Neural cell (in vitro differentiated cells): Measurements from ENCODE around the gene NPAS2. TPM values are rescaled to one million over a fixed set of nuclear protein-coding genes. Genes with fewer than 3 reads are reported as not detected.

Experiments used
- H2AFZ ChIP-seq: fragments of 200-600, 300-800 bp; sonication (generic), shearing (Covaris generic); 2 replicates; pipeline ENCODE4 v1.6.0; 2014; ENCODE audit warnings: low read depth, mild to moderate bottlenecking, antibody characterized with exemption, low read length, moderate library complexity
- H3F3A ChIP-seq: fragments of 200-600 bp; shearing (Covaris generic); 2 replicates; pipeline ENCODE4 v1.6.1; 2016; ENCODE audit warnings: mild to moderate bottlenecking, moderate library complexity, mixed read lengths, antibody characterized with exemption, low read length; ENCODE audit not compliant: insufficient read depth, poor library complexity, severe bottlenecking
- H3K27ac ChIP-seq: fragments of 200-600, 300-800 bp; sonication (generic), shearing (Covaris generic); 2 replicates; pipeline ENCODE4 v1.5.1; 2014; ENCODE audit warnings: mild to moderate bottlenecking, low read length, moderate library complexity
- H3K27me3 ChIP-seq: fragments of 300-800, 200-600 bp; sonication (generic), shearing (Covaris generic); 2 replicates; pipeline ENCODE4 v1.6.0; 2014; ENCODE audit warnings: mild to moderate bottlenecking, low read depth, low read length, moderate library complexity; ENCODE audit not compliant: insufficient read depth
- H3K36me3 ChIP-seq: fragments of 300-800, 200-600 bp; sonication (generic), shearing (Covaris generic); 2 replicates; pipeline ENCODE4 v1.5.1; 2014; ENCODE audit warnings: mild to moderate bottlenecking, antibody characterized with exemption, low read length, moderate library complexity; ENCODE audit not compliant: insufficient read depth
- H3K4me2 ChIP-seq: fragments of 300-800, 200-600 bp; sonication (generic), shearing (Covaris generic); 2 replicates; pipeline ENCODE4 v1.6.0; 2014; ENCODE audit warnings: mild to moderate bottlenecking, low read length
- H3K4me3 ChIP-seq: fragments of 300-800, 200-600 bp; sonication (generic), shearing (Covaris generic); 2 replicates; pipeline ENCODE4 v1.5.1; 2014; ENCODE audit warnings: mild to moderate bottlenecking, low read length, moderate library complexity
- H3K79me2 ChIP-seq: fragments of 200-600 bp; shearing (Covaris generic); replicated peaks from 2 replicates; pipeline ENCODE4 v1.6.0; 2014; ENCODE audit warnings: mild to moderate bottlenecking, low read length, moderate library complexity; ENCODE audit not compliant: insufficient read depth
- H3K9ac ChIP-seq: fragments of 300-800, 200-600 bp; sonication (generic), shearing (Covaris generic); 2 replicates; pipeline ENCODE4 v1.6.1; 2016; ENCODE audit warnings: mild to moderate bottlenecking, low read length, mixed read lengths
- H3K9me2 ChIP-seq: fragments of 200-600 bp; shearing (Covaris generic); 2 replicates; pipeline ENCODE4 v1.6.1; 2016; ENCODE audit warnings: mild to moderate bottlenecking, low read length, mixed read lengths; ENCODE audit not compliant: insufficient read depth
- H3K9me3 ChIP-seq: fragments of 200-600, 300-800 bp; sonication (generic), shearing (Covaris generic); 2 replicates; pipeline ENCODE4 v1.6.1; 2016; ENCODE audit warnings: mild to moderate bottlenecking, mixed run types, low read length, moderate library complexity, mixed read lengths
- H4K20me1 ChIP-seq: fragments of 200-600 bp; shearing (Covaris generic); 2 replicates; pipeline ENCODE4 v1.6.1; 2016; ENCODE audit warnings: mild to moderate bottlenecking, mixed run types; ENCODE audit not compliant: insufficient read depth
- EP300 ChIP-seq: fragments of 450-650 bp; conservative IDR thresholded peaks from 2 replicates; pipeline ENCODE4 v1.6.1; 2014; ENCODE audit warnings: antibody characterized with exemption, mild to moderate bottlenecking, moderate library complexity; ENCODE audit not compliant: poor library complexity, severe bottlenecking
- EZH2 ChIP-seq: fragments of 200-600, 300-800 bp; shearing (Covaris generic), sonication (generic); IDR thresholded peaks from 2 replicates; pipeline ENCODE4 v1.6.1; 2014; ENCODE audit warnings: antibody characterized with exemption, low read length, borderline replicate concordance, mild to moderate bottlenecking; ENCODE audit not compliant: insufficient read depth, poor library complexity, severe bottlenecking
- MXI1 ChIP-seq: fragments of 450-650 bp; conservative IDR thresholded peaks from 2 replicates; pipeline ENCODE4 v1.6.1; 2014; ENCODE audit warnings: antibody characterized with exemption, mild to moderate bottlenecking; ENCODE audit not compliant: poor library complexity, severe bottlenecking
- POLR2AphosphoS5 ChIP-seq: IDR thresholded peaks from 2 replicates; pipeline ENCODE4 v1.6.1; 2012
- RAD21 ChIP-seq: fragments of 450-650 bp; conservative IDR thresholded peaks from 2 replicates; pipeline ENCODE4 v1.6.1; 2014; ENCODE audit warnings: antibody characterized with exemption, mild to moderate bottlenecking, moderate library complexity
- SMC3 ChIP-seq: fragments of 450-650 bp; conservative IDR thresholded peaks from 2 replicates; pipeline ENCODE4 v1.6.1; 2014; ENCODE audit warnings: antibody characterized with exemption, mild to moderate bottlenecking, moderate library complexity; ENCODE audit not compliant: poor library complexity
- TAF1 ChIP-seq: IDR thresholded peaks from 2 replicates; pipeline ENCODE4 v1.6.1; 2012; ENCODE audit warnings: low read depth
- polyA plus RNA-seq: library from polyadenylated mRNA; depleted of rRNA; stranded (reverse); fragments of >200 nt; gene quantifications from 2 replicates; pipeline ENCODE4 v1.2.3, GENCODE V29; 2014
- TF ChIP-seq, protein P1 (sequence below): IDR thresholded peaks from 2 replicates; pipeline ENCODE4 v1.6.1; 2012; ENCODE audit warnings: borderline replicate concordance
- TF ChIP-seq, protein P2 (sequence below): fragments of 450-650 bp; IDR thresholded peaks from 2 replicates; pipeline ENCODE4 v1.5.1; 2014; ENCODE audit warnings: antibody characterized with exemption, mild to moderate bottlenecking, moderate library complexity; ENCODE audit not compliant: poor library complexity, severe bottlenecking

Gene NPAS2
- polyA plus RNA-seq, 1 donor from 2014 or later = 2.1 TPM

DNA sequence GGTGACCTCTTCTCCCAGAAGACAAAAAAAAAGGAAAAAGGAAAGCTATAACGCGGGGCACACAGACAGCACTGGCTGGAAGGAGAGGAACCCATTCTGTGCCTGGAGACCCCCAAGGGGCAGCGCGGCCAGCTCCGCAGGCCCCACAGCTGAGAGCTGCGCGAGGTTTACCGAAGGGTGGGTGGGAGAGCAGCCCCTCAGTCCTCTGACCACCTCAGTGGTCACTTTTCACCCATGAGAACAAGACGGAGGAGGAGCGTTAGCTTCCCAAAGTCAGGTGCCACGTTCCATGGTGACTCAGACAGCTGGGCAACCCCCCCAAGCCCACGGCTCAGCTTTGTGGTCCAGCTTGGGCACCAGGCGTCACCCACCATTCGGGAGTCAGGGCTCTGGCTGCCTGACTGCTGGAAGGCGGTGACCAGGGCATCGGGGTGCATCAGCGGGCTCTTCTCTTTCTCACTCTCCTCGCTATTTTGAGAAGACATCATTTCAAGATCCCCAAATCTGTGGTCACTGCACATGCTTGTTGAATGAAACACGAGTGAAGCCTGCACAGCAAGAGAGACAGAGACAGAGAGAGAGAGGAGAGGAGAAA is 217.3 kb downstream of the NPAS2 start:
- Histone ChIP-seq H3K27ac (no peak overlapping the region), H3K4me2 (no peak overlapping the region), H3K79me2 (no peaks in the 10 kb centered on the region), H3K27me3 (no peaks in the 10 kb centered on the region), H3K9me3 (no peaks in the 10 kb centered on the region), H3K9ac (no peak overlapping the region), H2AFZ (no peak overlapping the region), H3K36me3 (no peaks in the 10 kb centered on the region), H3F3A (no peaks in the 10 kb centered on the region), H4K20me1 (no peaks in the 10 kb centered on the region), H3K9me2 (no peaks in the 10 kb centered on the region), H3K4me3 (no peak overlapping the region)
- TF ChIP-seq EP300 = no peak

DNA sequence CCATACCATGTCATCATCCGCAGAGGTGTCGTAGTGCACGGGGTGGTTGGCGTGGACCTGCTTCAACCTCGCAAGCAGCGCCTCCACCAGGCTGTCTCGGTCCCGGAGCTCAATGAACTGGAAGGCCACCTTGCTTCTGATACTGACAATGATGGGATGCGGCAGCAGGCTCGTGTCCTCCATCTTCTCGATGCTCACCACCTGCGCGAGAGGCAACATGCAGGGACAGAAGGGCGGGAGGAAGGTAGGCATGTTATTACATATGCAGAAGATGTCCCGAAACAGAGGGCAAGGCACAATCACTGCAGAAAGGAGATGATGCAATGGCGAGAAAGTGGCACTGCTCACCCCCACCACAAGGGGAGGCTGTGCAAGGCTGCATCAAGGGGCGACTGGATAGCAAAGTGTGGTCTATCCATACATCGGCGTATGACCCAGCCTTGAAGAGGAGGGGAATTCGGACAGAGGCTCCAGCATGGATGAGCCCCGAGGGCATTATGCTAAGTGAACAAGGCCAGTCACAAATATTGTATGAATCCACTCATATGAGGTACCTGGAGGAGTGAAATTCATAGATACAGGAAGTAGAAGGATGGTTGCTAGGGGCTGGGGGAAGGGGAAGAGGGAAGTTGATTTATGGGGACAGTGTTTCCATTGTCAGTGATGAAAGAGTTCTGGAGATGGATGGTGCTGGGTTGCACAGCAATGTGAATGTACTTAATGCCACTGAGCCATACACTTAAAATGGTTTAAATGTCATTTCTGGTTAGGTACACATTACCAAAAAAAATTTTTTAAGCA is 218.7 kb downstream of the NPAS2 start:
- H3K36me3 ChIP-seq = no peaks in the 10 kb centered on the region
- no peak overlapping the region for H2AFZ ChIP-seq
- TF ChIP-seq MXI1 = no peak
- TF ChIP-seq EZH2 = no peak
- TF ChIP-seq EP300 = no peak
- TF ChIP-seq, protein P1, sequence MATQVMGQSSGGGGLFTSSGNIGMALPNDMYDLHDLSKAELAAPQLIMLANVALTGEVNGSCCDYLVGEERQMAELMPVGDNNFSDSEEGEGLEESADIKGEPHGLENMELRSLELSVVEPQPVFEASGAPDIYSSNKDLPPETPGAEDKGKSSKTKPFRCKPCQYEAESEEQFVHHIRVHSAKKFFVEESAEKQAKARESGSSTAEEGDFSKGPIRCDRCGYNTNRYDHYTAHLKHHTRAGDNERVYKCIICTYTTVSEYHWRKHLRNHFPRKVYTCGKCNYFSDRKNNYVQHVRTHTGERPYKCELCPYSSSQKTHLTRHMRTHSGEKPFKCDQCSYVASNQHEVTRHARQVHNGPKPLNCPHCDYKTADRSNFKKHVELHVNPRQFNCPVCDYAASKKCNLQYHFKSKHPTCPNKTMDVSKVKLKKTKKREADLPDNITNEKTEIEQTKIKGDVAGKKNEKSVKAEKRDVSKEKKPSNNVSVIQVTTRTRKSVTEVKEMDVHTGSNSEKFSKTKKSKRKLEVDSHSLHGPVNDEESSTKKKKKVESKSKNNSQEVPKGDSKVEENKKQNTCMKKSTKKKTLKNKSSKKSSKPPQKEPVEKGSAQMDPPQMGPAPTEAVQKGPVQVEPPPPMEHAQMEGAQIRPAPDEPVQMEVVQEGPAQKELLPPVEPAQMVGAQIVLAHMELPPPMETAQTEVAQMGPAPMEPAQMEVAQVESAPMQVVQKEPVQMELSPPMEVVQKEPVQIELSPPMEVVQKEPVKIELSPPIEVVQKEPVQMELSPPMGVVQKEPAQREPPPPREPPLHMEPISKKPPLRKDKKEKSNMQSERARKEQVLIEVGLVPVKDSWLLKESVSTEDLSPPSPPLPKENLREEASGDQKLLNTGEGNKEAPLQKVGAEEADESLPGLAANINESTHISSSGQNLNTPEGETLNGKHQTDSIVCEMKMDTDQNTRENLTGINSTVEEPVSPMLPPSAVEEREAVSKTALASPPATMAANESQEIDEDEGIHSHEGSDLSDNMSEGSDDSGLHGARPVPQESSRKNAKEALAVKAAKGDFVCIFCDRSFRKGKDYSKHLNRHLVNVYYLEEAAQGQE = no peak
- no peak for TF ChIP-seq SMC3
- TF ChIP-seq POLR2AphosphoS5 = no peak
- TF ChIP-seq, protein P2, sequence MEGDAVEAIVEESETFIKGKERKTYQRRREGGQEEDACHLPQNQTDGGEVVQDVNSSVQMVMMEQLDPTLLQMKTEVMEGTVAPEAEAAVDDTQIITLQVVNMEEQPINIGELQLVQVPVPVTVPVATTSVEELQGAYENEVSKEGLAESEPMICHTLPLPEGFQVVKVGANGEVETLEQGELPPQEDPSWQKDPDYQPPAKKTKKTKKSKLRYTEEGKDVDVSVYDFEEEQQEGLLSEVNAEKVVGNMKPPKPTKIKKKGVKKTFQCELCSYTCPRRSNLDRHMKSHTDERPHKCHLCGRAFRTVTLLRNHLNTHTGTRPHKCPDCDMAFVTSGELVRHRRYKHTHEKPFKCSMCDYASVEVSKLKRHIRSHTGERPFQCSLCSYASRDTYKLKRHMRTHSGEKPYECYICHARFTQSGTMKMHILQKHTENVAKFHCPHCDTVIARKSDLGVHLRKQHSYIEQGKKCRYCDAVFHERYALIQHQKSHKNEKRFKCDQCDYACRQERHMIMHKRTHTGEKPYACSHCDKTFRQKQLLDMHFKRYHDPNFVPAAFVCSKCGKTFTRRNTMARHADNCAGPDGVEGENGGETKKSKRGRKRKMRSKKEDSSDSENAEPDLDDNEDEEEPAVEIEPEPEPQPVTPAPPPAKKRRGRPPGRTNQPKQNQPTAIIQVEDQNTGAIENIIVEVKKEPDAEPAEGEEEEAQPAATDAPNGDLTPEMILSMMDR = no peak
- no peak for TF ChIP-seq TAF1
- no peak for TF ChIP-seq RAD21

More for the DNA sequence above, 218.7 kb downstream of the NPAS2 start:
- H3K27ac ChIP-seq = no peak overlapping the region
- no peaks in the 10 kb centered on the region for H3K9me2 ChIP-seq
- no peaks in the 10 kb centered on the region for H4K20me1 ChIP-seq
- no peaks in the 10 kb centered on the region for H3F3A ChIP-seq
- H3K27me3 ChIP-seq = no peaks in the 10 kb centered on the region
- H3K9ac ChIP-seq = no peak overlapping the region
- no peak overlapping the region for H3K4me2 ChIP-seq
- no peaks in the 10 kb centered on the region for H3K9me3 ChIP-seq
- H3K4me3 ChIP-seq = no peak overlapping the region
- no peaks in the 10 kb centered on the region for H3K79me2 ChIP-seq
